GM12875 (cell line): ENCODE data around the gene UBR3.

ENCODE experiments used
- H3K4me3 ChIP-seq: one replicate; pipeline ENCODE4 v1.5.1; 2011; ENCODE audit warnings: low read depth, low read length, control low read depth
- TF ChIP-seq, protein P1 (sequence below): IDR thresholded peaks from 2 replicates; pipeline ENCODE4 v1.5.1; 2011; ENCODE audit warnings: low read depth, mild to moderate bottlenecking, control low read depth, inconsistent platforms, low read length, moderate library complexity, borderline replicate concordance; ENCODE audit not compliant: insufficient read depth

Gene UBR3

DNA sequence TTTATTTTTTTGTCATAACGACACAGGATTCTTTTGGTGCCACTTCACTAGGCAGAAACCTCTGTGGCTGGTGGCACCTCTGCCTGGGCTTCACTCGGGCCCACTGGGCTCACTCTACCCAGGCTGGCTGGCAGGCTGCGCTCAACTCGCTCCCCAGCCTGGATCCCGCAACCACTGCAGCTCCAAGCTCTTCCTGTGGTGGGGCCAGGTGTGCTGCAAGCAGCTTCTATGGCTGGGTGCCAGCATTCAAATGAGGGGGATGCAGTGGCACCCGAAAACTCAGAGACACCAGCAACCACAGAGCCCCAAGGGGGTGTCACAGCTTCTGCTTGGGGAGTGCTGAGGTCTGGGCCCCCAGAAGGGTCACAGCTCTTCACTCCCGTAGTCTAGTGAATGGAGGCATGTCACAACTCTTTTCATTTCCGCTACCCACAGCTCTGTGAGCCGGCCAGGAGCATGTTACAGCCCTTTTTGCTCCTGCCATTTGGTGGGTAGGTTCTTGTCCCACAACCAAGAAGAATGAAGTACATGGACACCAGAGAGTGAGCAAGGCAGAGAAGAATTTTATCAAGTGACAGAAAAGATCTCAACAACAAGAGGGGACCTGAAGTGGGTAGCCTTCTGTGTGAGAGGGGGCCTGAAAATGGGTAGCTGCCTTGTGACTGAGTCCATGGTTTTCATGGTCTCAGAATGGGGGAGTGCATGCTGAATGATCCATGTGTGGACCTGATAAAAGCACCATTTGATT, 170.1 kb downstream of the UBR3 start:
- TF ChIP-seq, protein P1, sequence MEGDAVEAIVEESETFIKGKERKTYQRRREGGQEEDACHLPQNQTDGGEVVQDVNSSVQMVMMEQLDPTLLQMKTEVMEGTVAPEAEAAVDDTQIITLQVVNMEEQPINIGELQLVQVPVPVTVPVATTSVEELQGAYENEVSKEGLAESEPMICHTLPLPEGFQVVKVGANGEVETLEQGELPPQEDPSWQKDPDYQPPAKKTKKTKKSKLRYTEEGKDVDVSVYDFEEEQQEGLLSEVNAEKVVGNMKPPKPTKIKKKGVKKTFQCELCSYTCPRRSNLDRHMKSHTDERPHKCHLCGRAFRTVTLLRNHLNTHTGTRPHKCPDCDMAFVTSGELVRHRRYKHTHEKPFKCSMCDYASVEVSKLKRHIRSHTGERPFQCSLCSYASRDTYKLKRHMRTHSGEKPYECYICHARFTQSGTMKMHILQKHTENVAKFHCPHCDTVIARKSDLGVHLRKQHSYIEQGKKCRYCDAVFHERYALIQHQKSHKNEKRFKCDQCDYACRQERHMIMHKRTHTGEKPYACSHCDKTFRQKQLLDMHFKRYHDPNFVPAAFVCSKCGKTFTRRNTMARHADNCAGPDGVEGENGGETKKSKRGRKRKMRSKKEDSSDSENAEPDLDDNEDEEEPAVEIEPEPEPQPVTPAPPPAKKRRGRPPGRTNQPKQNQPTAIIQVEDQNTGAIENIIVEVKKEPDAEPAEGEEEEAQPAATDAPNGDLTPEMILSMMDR = no peak
- H3K4me3 ChIP-seq = no peak overlapping the region

DNA sequence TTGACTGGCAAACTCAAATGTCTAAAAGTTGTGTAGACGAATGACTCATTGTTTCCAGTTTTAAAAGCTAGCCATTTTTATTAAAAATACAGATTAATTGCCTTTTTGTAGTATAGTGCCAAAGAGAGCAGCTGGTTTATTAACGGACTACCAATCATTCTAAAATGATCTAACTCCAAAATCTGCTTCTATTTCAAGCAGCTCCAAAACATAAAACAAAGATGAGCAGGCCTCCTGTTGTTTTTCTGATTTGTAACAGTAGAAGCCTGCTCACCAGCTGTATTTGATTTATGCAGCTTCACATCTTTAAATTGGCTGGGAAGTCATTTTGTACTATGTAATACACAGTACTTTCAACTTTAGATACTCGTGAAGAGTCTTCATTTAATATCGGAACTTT, 171.8 kb downstream of the UBR3 start:
- TF ChIP-seq, protein P1 = no peak
- no peak overlapping the region for H3K4me3 ChIP-seq

- TF ChIP-seq, protein P1 = no peak
- no peak overlapping the region for H3K4me3 ChIP-seq
Measured at GRCh38 chr2:170002096-170002495, 174.8 kb downstream of the UBR3 start.

GRCh38 chr2:170005702-170006101, 178.4 kb downstream of the UBR3 start:
- TF ChIP-seq, protein P1 = no peak
- no peak overlapping the region for H3K4me3 ChIP-seq

DNA sequence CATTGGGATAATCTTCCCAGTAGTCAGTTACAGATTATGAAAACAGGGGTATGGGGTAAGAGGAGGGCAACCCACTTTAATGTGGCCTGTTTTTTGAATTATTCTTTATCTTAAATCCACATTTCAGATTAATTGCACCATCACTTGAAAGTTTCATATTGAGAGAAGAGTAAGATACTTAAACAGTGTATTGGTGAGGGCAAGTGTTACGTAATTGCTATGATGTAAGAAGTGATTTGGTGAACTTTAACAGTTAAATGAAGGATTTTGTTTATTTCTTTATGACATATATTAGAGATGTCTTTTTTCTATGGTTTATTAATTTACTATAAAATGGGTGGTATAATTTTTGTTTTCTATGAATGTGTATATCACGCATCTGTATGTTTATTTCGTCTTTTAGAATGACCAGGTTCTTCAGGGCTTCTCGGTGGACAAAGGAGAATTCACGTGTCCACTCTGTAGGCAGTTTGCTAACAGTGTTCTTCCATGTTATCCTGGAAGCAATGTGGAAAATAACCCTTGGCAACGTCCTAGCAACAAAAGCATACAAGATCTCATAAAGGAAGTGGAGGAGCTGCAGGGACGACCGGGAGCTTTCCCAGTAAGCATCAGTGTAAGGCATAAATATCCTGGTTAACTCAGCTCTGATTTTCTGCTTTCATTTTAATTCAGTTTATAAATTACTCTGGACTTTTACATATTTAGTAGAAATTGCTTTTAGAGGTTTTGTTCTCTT, 179.5 kb downstream of the UBR3 start:
- TF ChIP-seq, protein P1 = no peak
- no peak overlapping the region for H3K4me3 ChIP-seq

- TF ChIP-seq, protein P1 = no peak
Measured at GRCh38 chr2:170009209-170009608, 182.0 kb downstream of the UBR3 start.

DNA sequence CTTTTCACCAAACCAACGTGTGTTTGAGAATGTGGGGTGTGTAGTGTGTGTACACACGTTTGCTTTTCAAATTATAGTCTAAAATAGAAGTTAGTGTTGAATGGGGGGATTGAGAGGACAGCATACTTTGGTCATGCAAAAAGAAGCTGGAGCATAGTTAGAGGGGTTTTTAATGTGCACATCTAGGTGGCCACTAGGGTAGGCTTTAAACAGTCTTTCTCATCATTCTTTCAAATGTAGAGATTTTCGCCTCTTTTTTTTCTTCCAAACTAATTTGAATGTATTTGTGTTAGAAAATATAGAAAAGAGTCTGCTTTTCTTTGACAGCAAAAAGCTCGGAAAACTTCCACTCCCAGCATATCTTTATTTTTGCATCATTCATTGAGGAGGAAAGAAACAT, 185.5 kb downstream of the UBR3 start:
- H3K4me3 ChIP-seq = no peak overlapping the region
- TF ChIP-seq, protein P1 = no peak

More at GRCh38 chr2:170009209-170009608, 182.0 kb downstream of the UBR3 start:
- no peak overlapping the region for H3K4me3 ChIP-seq
